Mesothelial cell of epicardium (in vitro differentiated cells): ENCODE data around the gene SALL3. TPM values are rescaled to one million over a fixed set of nuclear protein-coding genes. Genes with fewer than 3 reads are reported as not detected.

Experiments used
- DNase-seq, 2 experiments: peaks; one replicate each; pipeline ENCODE4 v3.0.0; 2021; ENCODE audit warnings: low spot score in 2 of 2; ENCODE audit not compliant: unreplicated experiment in 2 of 2
- H3K27ac Mint-ChIP-seq: 2 replicates; pipeline ENCODE4 v1.8.0; 2021; ENCODE audit warnings: mixed read lengths
- H3K27me3 Mint-ChIP-seq: 2 replicates; pipeline ENCODE4 v1.8.0; 2021; ENCODE audit warnings: low read depth, mixed read lengths
- H3K36me3 Mint-ChIP-seq: 2 replicates; pipeline ENCODE4 v1.8.0; 2021; ENCODE audit warnings: mixed read lengths
- H3K4me1 Mint-ChIP-seq: 2 replicates; pipeline ENCODE4 v1.8.0; 2021; ENCODE audit warnings: mixed read lengths
- H3K4me3 Mint-ChIP-seq: 2 replicates; pipeline ENCODE4 v1.8.0; 2021; ENCODE audit warnings: mild to moderate bottlenecking, moderate library complexity, mixed read lengths
- H3K9me3 Mint-ChIP-seq: 2 replicates; pipeline ENCODE4 v1.8.0; 2021; ENCODE audit warnings: mixed read lengths
- total RNA-seq: library from RNA; stranded (reverse); gene quantifications from 3 replicates; pipeline ENCODE4 v1.2.1, GENCODE V29; 2021
- TF ChIP-seq, protein P1 (sequence below): fragments of 200-600 bp; sonication (generic); IDR thresholded peaks from one replicate; pipeline ENCODE4 v1.5.0; 2021; ENCODE audit warnings: antibody characterized with exemption; ENCODE audit not compliant: unreplicated experiment

The SALL3 gene
- total RNA-seq, 1 donor from 2014 or later: 0.31 TPM

DNA sequence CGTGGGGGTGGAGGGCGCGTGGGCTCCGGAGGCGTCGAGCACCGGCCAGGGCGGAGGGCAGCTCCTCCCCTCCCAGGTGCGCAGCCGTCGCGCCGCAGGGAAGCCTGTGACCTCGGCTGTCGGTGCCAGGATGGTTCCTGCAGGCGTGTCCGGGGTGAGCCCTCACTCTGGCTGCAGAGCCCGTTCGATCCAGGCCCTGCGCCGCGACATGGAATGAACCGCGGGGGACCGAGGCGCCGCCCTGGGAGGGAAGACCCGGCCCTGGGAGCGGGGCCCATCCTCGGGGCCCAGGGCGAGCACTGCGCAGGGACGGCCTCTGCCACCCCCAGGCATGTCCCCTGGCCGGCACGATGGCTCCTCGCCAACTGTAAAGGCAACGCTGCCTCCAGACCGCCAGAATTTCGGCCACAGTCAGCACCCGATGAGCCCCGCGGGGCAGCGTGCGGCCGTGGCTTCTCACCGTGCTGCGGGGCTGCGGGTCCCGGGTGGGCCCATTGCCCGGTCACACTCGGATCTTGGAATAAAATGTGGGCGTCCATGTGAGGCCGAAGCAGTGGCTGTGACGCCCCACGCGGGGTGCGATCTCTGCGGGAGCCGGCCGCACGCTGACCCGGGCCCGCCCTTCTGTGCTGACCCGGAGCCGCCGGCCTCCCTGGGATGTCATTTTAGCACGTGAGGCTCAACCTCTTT, 26.6 kb downstream of the SALL3 start:
- H3K36me3 Mint-ChIP-seq: no peaks in the 10 kb centered on the region
- no peak overlapping the region for H3K4me3 Mint-ChIP-seq
- H3K27ac Mint-ChIP-seq: no peak overlapping the region
- H3K4me1 Mint-ChIP-seq: no peaks in the 10 kb centered on the region
- no peaks in the 10 kb centered on the region for H3K27me3 Mint-ChIP-seq
- no peak for DNase-seq
- TF ChIP-seq, protein P1, sequence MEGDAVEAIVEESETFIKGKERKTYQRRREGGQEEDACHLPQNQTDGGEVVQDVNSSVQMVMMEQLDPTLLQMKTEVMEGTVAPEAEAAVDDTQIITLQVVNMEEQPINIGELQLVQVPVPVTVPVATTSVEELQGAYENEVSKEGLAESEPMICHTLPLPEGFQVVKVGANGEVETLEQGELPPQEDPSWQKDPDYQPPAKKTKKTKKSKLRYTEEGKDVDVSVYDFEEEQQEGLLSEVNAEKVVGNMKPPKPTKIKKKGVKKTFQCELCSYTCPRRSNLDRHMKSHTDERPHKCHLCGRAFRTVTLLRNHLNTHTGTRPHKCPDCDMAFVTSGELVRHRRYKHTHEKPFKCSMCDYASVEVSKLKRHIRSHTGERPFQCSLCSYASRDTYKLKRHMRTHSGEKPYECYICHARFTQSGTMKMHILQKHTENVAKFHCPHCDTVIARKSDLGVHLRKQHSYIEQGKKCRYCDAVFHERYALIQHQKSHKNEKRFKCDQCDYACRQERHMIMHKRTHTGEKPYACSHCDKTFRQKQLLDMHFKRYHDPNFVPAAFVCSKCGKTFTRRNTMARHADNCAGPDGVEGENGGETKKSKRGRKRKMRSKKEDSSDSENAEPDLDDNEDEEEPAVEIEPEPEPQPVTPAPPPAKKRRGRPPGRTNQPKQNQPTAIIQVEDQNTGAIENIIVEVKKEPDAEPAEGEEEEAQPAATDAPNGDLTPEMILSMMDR: no peak
- H3K9me3 Mint-ChIP-seq: peaks cover 5% of the 10 kb centered on the region

DNA sequence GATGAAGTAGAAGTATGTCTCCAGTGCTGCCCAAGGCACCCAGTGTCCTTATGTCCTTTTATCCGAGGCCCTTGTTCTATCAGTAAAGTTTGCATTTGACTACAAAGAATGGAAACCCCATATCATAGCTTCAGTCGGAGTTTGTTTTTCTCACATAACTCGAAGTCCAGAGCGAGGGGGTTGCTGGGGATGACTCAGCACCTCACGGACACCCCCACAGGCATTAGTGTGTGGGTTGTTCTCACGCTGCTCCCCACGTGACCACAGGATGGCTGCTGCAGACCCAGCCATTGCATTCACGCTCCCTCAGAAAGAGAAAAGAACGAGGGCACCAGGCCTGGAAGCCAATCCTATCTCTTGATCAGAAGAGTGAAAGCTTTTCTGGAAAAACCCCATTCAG, 27.8 kb downstream of the SALL3 start:
- TF ChIP-seq, protein P1: no peak
- DNase-seq: no peak
- peaks cover 3% of the 10 kb centered on the region for H3K27me3 Mint-ChIP-seq
- no peaks in the 10 kb centered on the region for H3K36me3 Mint-ChIP-seq
- H3K27ac Mint-ChIP-seq: no peak overlapping the region
- peaks cover 5% of the 10 kb centered on the region for H3K9me3 Mint-ChIP-seq
- no peak overlapping the region for H3K4me3 Mint-ChIP-seq
- H3K4me1 Mint-ChIP-seq: no peaks in the 10 kb centered on the region

GRCh38 chr18:79008356-79008940, 28.8 kb downstream of the SALL3 start:
- DNase-seq: no peak
- no peaks in the 10 kb centered on the region for H3K36me3 Mint-ChIP-seq
- H3K4me1 Mint-ChIP-seq: no peaks in the 10 kb centered on the region
- H3K27ac Mint-ChIP-seq: no peak overlapping the region
- peaks cover 5% of the 10 kb centered on the region for H3K9me3 Mint-ChIP-seq
- H3K4me3 Mint-ChIP-seq: no peak overlapping the region
- TF ChIP-seq, protein P1: no peak
- H3K27me3 Mint-ChIP-seq: peaks cover 6% of the 10 kb centered on the region

DNA sequence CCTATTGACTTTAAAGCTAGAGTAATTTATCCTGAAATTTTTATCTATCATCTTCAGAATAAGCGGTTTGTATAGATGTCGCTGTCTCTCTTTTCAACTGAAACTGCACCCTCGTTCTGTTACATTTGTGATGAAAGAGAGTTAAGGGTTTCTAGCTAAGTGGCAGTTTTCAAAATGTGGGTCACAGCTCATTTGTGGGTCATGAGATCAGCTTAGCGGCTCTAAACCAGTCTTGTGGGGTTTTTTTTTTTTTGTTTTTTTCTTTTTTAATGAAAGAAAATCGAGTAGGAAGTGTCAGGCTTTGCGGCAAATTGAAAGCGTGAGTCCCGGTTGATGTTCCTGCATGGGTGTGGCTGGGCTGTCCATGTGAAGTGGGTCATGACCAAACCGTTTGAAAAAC, 31.2 kb downstream of the SALL3 start:
- Mint-ChIP-seq H3K4me3 (no peak overlapping the region), H3K27me3 (peaks cover 9% of the 10 kb centered on the region), H3K36me3 (no peaks in the 10 kb centered on the region), H3K9me3 (peaks cover 5% of the 10 kb centered on the region), H3K27ac (no peak overlapping the region), H3K4me1 (no peaks in the 10 kb centered on the region)
- TF ChIP-seq, protein P1: no peak
- no peak for DNase-seq

DNA sequence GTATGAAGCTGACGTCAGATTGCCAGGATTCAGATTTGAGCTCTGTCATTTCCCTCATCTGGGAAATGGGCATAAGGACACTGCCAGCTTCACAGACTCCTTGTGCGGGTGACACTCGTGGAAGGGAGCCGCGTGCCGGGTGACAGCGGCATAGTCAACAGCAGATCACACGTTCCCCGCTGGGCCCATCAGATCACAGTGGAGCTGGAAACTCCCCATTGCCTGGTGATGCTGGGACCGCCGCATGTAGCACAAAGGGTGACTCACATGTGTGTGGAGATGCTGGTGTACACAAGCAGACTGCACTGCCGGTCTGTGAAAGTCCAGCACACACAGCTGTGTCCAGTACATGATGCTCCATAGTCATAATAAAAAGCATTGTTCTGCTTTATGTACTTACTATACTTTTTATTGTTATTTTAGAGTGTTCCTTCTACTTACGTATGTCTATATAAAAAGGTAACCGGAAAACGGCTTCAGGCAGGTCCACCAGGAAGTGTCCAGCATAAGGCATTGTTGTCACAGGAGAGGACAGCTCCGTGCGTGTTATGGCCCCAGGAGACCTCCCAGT, 31.8 kb downstream of the SALL3 start:
- Mint-ChIP-seq H3K27ac (no peak overlapping the region), H3K36me3 (no peaks in the 10 kb centered on the region), H3K27me3 (peaks cover 9% of the 10 kb centered on the region), H3K9me3 (peaks cover 5% of the 10 kb centered on the region), H3K4me1 (no peaks in the 10 kb centered on the region), H3K4me3 (no peak overlapping the region)
- DNase-seq: no peak
- TF ChIP-seq, protein P1: no peak
